Testis (tissue), 3 donors: ENCODE results near the gene TLE3. TPM values are rescaled to one million over a fixed set of nuclear protein-coding genes. Genes with fewer than 3 reads are reported as not detected.

ENCODE experiments used
- DNase-seq: peaks from one replicate; pipeline ENCODE4 v3.0.0-alpha.2; 2019
- H3K27ac ChIP-seq, 2 donors: fragments of 200-600 bp; sonication (generic); one replicate each; pipeline ENCODE4 v1.5.1; 2019
- H3K27me3 ChIP-seq: fragments of 200-600 bp; sonication (generic); one replicate; pipeline ENCODE4 v1.5.1; 2019
- H3K36me3 ChIP-seq: fragments of 200-600 bp; sonication (generic); one replicate; pipeline ENCODE4 v1.5.1; 2017; ENCODE audit warnings: low read depth; ENCODE audit errors: missing control alignments
- H3K4me1 ChIP-seq: fragments of 200-600 bp; sonication (generic); one replicate; pipeline ENCODE4 v1.5.1; 2019
- H3K4me3 ChIP-seq, 2 donors: fragments of 200-600 bp; sonication (generic); one replicate each; pipeline ENCODE4 v1.5.1; 2017 to 2019
- H3K9me3 ChIP-seq: fragments of 200-600 bp; sonication (generic); one replicate; pipeline ENCODE4 v1.5.1; 2017
- CTCF ChIP-seq, 3 experiments: fragments of 450-650 bp in 2 of 3; fragments of 200-600 bp in 1 of 3; sonication (generic) in 1 of 3; IDR thresholded peaks; one replicate each; pipeline ENCODE4 v1.5.1; 2016 to 2019; ENCODE audit warnings: antibody characterized with exemption in 3 of 3, mild to moderate bottlenecking in 2 of 3, moderate library complexity in 1 of 3
- POLR2A ChIP-seq: fragments of 450-650 bp; IDR thresholded peaks from one replicate; pipeline ENCODE4 v1.6.1; 2017; ENCODE audit warnings: antibody characterized with exemption, mild to moderate bottlenecking, moderate library complexity
- WGBS, 2 donors: methylation state at CpG; one replicate each; pipeline ENCODE4 v1.1.5; 2018; 5-methylcytosine and 5-hydroxymethylcytosine counted together
- intact Hi-C: fragments of 100-400 bp; cut with DNase I; formaldehyde crosslinking; loops from one replicate; pipeline ENCODE4 v1.15.1; 2023; ENCODE audit warnings: low total_unique reads
- polyA plus RNA-seq: library from polyadenylated mRNA; stranded (reverse); fragments of 350-450 nt; fragmentation: Illumina TruSeq; extraction: RNeasy Lipid Tissue Mini Kit (QIAGEN cat#74804); gene quantifications from one replicate; pipeline ENCODE4 v1.2.3, GENCODE V29; 2014; ENCODE audit warnings: low read depth, low replicate concordance; ENCODE audit not compliant: insufficient read depth
- total RNA-seq, 2 donors: library from RNA; depleted of rRNA; stranded (reverse); fragments of >200 nt; gene quantifications; one replicate each; pipeline ENCODE4 v1.2.3, GENCODE V29; 2016

Gene TLE3
- total and polyA plus RNA-seq, 3 donors from 2014 or later = 60.5 to 139 (median 99.5) TPM

GRCh38 chr15:70071799-70072198, 25.9 kb downstream of the TLE3 start:
- H3K27me3 ChIP-seq = no peaks in the 10 kb centered on the region
- H3K36me3 ChIP-seq = no peaks in the 10 kb centered on the region
- no peak for DNase-seq
- no peak overlapping the region for H3K27ac ChIP-seq
- intact Hi-C loops = no loop called here
- 68 to 86% methylated on average over 15 to 19 of the region's 19 CpGs for WGBS, 2 donors
- no peaks in the 10 kb centered on the region for H3K9me3 ChIP-seq
- peaks cover 9% of the 10 kb centered on the region for H3K4me1 ChIP-seq
- H3K4me3 ChIP-seq = no peak overlapping the region
- TF ChIP-seq POLR2A (no peak), CTCF (IDR thresholded peaks at IDR 0.05) (no peak)

GRCh38 chr15:70069716-70070115, 28.0 kb downstream of the TLE3 start:
- Histone ChIP-seq H3K4me3 (no peak overlapping the region), H3K27ac (no peak overlapping the region), H3K27me3 (no peaks in the 10 kb centered on the region), H3K36me3 (no peaks in the 10 kb centered on the region), H3K9me3 (no peaks in the 10 kb centered on the region), H3K4me1 (peaks cover 12% of the 10 kb centered on the region)
- WGBS, 2 donors = 79 to 84% methylated on average over 4 to 7 of the region's 7 CpGs
- no peak for TF ChIP-seq CTCF (IDR thresholded peaks at IDR 0.05)
- no peak for TF ChIP-seq POLR2A
- intact Hi-C loops = no loop called here
- no peak for DNase-seq

- Histone ChIP-seq H3K4me3 (no peak overlapping the region), H3K27ac (no peak overlapping the region), H3K36me3 (no peaks in the 10 kb centered on the region), H3K4me1 (peaks cover 12% of the 10 kb centered on the region), H3K27me3 (no peaks in the 10 kb centered on the region), H3K9me3 (no peaks in the 10 kb centered on the region)
- no peak for DNase-seq
- 68 to 77% methylated on average over 9 of the region's 9 CpGs for WGBS, 2 donors
- intact Hi-C loops = no loop called here
- TF ChIP-seq POLR2A (no peak), CTCF (IDR thresholded peaks at IDR 0.05) (no peak)
Observed at GRCh38 chr15:70068783-70069565, 28.7 kb downstream of the TLE3 start.

- peaks cover 12% of the 10 kb centered on the region for H3K4me1 ChIP-seq
- TF ChIP-seq CTCF (IDR thresholded peaks at IDR 0.05) (no peak), POLR2A (no peak)
Observed at GRCh38 chr15:70067681-70068080, 30.0 kb downstream of the TLE3 start.

GRCh38 chr15:70067011-70067410, 30.7 kb downstream of the TLE3 start:
- Histone ChIP-seq H3K36me3 (no peaks in the 10 kb centered on the region), H3K9me3 (no peaks in the 10 kb centered on the region), H3K27ac (no peak overlapping the region), H3K27me3 (no peaks in the 10 kb centered on the region), H3K4me3 (no peak overlapping the region), H3K4me1 (peaks cover 19% of the 10 kb centered on the region)
- no peak for DNase-seq
- TF ChIP-seq POLR2A = no peak
- TF ChIP-seq CTCF (IDR thresholded peaks at IDR 0.05) = no peak
- 82 to 95% methylated on average over 2 of the region's 2 CpGs for WGBS, 2 donors
- intact Hi-C loops = no loop called here

More at GRCh38 chr15:70067681-70068080, 30.0 kb downstream of the TLE3 start:
- H3K9me3 ChIP-seq = no peaks in the 10 kb centered on the region
- H3K36me3 ChIP-seq = no peaks in the 10 kb centered on the region
- no peaks in the 10 kb centered on the region for H3K27me3 ChIP-seq
- no peak overlapping the region for H3K27ac ChIP-seq
- no peak for DNase-seq
- intact Hi-C loops = no loop called here
- no peak overlapping the region for H3K4me3 ChIP-seq
- WGBS, 2 donors = 92% methylated on average over 6 of the region's 6 CpGs
